DND-41 (cell line): ENCODE results near the gene OR2V2.

Experiments
- ATAC-seq: fragments of 200-7000 bp; cut with Tn5 transposase; 3 replicates; pipeline ENCODE4 v1.9.1; 2021; ENCODE audit warnings: low read depth; ENCODE audit not compliant: insufficient read depth
- DNase-seq: peaks from one replicate; pipeline ENCODE4 v3.0.0-alpha.2; 2020
- H2AFZ ChIP-seq: 2 replicates; pipeline ENCODE4 v1.6.0; 2012; ENCODE audit warnings: low read depth, low read length
- H3K27ac ChIP-seq: 2 replicates; pipeline ENCODE4 v1.5.1; 2012; ENCODE audit warnings: low read length, inconsistent platforms
- H3K27me3 ChIP-seq: fragments of 200-600 bp; sonication (generic); 2 replicates; pipeline ENCODE4 v1.6.0; 2012; ENCODE audit warnings: low read length, mild to moderate bottlenecking, inconsistent platforms; ENCODE audit not compliant: insufficient read depth, poor library complexity
- H3K36me3 ChIP-seq: 2 replicates; pipeline ENCODE4 v1.5.1; 2012; ENCODE audit warnings: low read length, inconsistent platforms; ENCODE audit not compliant: insufficient read depth
- H3K4me1 ChIP-seq: 2 replicates; pipeline ENCODE4 v1.5.1; 2012; ENCODE audit warnings: mild to moderate bottlenecking, low read length; ENCODE audit not compliant: insufficient read depth
- H3K4me2 ChIP-seq: 2 replicates; pipeline ENCODE4 v1.6.0; 2012; ENCODE audit warnings: mild to moderate bottlenecking, moderate library complexity, low read length, inconsistent platforms; ENCODE audit not compliant: insufficient read depth
- H3K4me3 ChIP-seq, 2 experiments: fragments of 200-600 bp in 1 of 2; shearing (Covaris generic) in 1 of 2; 2 replicates each; pipeline ENCODE4 v1.5.1; 2012 to 2016; ENCODE audit warnings: inconsistent platforms in 2 of 2, low read length in 2 of 2, mild to moderate bottlenecking in 2 of 2, low read depth in 1 of 2, moderate library complexity in 1 of 2
- H3K79me2 ChIP-seq: 2 replicates; pipeline ENCODE4 v1.6.0; 2012; ENCODE audit warnings: low read length, inconsistent platforms; ENCODE audit not compliant: insufficient read depth
- H3K9ac ChIP-seq: 2 replicates; pipeline ENCODE4 v1.6.0; 2012; ENCODE audit warnings: low read depth, mild to moderate bottlenecking, inconsistent platforms, low read length, moderate library complexity
- H3K9me3 ChIP-seq: 2 replicates; pipeline ENCODE4 v1.5.1; 2012; ENCODE audit warnings: low read length, moderate library complexity, mild to moderate bottlenecking, inconsistent platforms; ENCODE audit not compliant: insufficient read depth, severe bottlenecking
- H4K20me1 ChIP-seq: 2 replicates; pipeline ENCODE4 v1.6.0; 2012; ENCODE audit warnings: low read length; ENCODE audit not compliant: insufficient read depth
- CTCF ChIP-seq: IDR thresholded peaks from 2 replicates; pipeline ENCODE4 v1.5.1; 2012; ENCODE audit warnings: borderline replicate concordance, low read length, moderate library complexity, mild to moderate bottlenecking; ENCODE audit not compliant: poor library complexity, severe bottlenecking; ENCODE audit errors: extremely low read depth
- EZH2 ChIP-seq: IDR thresholded peaks from 3 replicates; pipeline ENCODE4 v1.6.1; 2012; ENCODE audit warnings: borderline replicate concordance, low read depth, mild to moderate bottlenecking, moderate library complexity, low read length, inconsistent platforms; ENCODE audit not compliant: severe bottlenecking

Gene OR2V2

GRCh38 chr5:181105391-181106025, 41.9 kb upstream of the OR2V2 start:
- Histone ChIP-seq H2AFZ (no peak overlapping the region), H3K79me2 (no peaks in the 10 kb centered on the region), H3K4me2 (no peak overlapping the region), H3K9ac (no peak overlapping the region), H3K27me3 (no peaks in the 10 kb centered on the region), H3K4me1 (no peaks in the 10 kb centered on the region), H3K9me3 (no peaks in the 10 kb centered on the region), H4K20me1 (no peaks in the 10 kb centered on the region; the same call in 1 of the 2 replicates), H3K36me3 (no peaks in the 10 kb centered on the region), H3K4me3 (no peak overlapping the region), H3K27ac (no peak overlapping the region)
- TF ChIP-seq EZH2 (no peak), CTCF (no peak)
- DNase-seq (no peak), ATAC-seq (no peak)

DNA sequence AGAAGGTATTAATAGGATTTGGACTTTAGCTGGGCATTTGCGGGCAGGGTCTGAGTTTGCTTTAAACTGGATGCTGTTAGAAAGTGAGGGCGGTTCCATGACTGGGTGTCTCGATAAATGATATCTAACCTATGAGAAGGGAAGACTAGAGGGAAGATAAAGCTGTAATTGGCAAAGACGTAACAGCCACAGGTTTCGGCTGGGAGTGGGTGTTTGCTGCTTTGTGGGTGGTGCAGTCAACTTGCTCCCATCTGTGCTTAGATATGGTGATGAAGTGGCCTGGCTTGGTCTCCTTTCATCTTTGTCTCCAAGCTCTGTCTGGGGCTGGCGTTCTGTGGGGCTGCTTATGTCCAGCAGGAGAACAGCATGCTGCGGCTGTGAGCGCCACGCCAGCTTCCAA, 39.7 kb upstream of the OR2V2 start:
- Histone ChIP-seq H3K27ac (no peak overlapping the region), H3K79me2 (no peaks in the 10 kb centered on the region), H3K4me2 (no peak overlapping the region), H3K4me3 (no peak overlapping the region), H2AFZ (no peak overlapping the region), H3K9me3 (no peaks in the 10 kb centered on the region), H3K36me3 (no peaks in the 10 kb centered on the region), H3K4me1 (no peaks in the 10 kb centered on the region), H3K9ac (no peak overlapping the region), H3K27me3 (no peaks in the 10 kb centered on the region), H4K20me1 (no peaks in the 10 kb centered on the region; the same call in 1 of the 2 replicates)
- DNase-seq, result no peak
- TF ChIP-seq EZH2 (no peak), CTCF (no peak)
- no peak for ATAC-seq

DNA sequence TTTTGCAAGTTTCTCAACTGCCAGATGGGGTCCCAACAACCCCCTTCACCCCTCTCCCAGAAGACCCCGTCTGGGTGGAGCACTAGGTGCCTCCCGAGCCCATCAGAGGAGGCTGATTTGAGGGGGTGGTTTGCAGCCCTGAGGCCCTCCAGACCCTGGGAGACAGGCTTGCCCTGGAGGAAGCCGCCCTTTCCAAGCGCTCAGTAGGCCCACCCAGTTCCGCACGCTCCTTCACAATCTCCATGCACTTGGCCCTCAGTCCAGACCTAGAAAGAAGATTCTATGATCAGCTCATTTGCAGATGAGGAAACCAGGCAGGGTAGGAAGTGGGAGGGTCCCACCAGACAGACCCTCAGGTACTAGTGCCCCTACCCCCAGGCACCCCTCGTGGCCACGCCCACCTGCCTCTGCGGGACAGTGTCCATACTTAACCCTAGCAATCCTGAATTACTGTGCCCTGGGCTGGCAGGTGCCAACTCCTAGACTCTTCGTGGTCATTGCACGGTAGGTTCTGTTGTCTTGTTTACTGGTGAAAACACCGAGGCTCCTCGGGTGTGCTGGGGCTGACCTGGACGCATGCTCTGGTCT, 38.7 kb upstream of the OR2V2 start:
- no peak overlapping the region for H3K4me3 ChIP-seq
- no peaks in the 10 kb centered on the region for H3K9me3 ChIP-seq
- H2AFZ ChIP-seq, result no peak overlapping the region
- H3K27ac ChIP-seq, result no peak overlapping the region
- no peaks in the 10 kb centered on the region for H3K4me1 ChIP-seq
- H4K20me1 ChIP-seq, result no peaks in the 10 kb centered on the region; the same call in 1 of the 2 replicates
- TF ChIP-seq CTCF, result no peak
- DNase-seq (no peak), ATAC-seq (no peak)
- H3K79me2 ChIP-seq, result no peaks in the 10 kb centered on the region
- H3K9ac ChIP-seq, result no peak overlapping the region
- H3K27me3 ChIP-seq, result no peaks in the 10 kb centered on the region
- no peak overlapping the region for H3K4me2 ChIP-seq
- no peaks in the 10 kb centered on the region for H3K36me3 ChIP-seq
